Sciatic nerve (tissue), 2 donors: ENCODE data around the gene ZNF512. TPM values are rescaled to one million over a fixed set of nuclear protein-coding genes. Genes with fewer than 3 reads are reported as not detected.
"Not testable (repeated sequence)": the region's sequence is repeated elsewhere in the genome, so short reads cannot be mapped to it uniquely, and the experiment has no call there.

Experiments
- ATAC-seq: fragments of 200-7000 bp; cut with Tn5 transposase; one replicate; pipeline ENCODE4 v1.9.1; 2020; ENCODE audit warnings: mild to moderate bottlenecking, moderate library complexity
- DNase-seq: peaks from one replicate; pipeline ENCODE4 v3.0.0-alpha.2; 2020; ENCODE audit warnings: low spot score
- intact Hi-C: fragments of 100-400 bp; cut with DNase I; formaldehyde crosslinking; loops from one replicate; pipeline ENCODE4 v1.14.2; 2022
- total RNA-seq: library from RNA; stranded (reverse); fragmentation: NEBNext Ultra II Directional; extraction: Animal tissue kit (Norgen Biotek cat#: 25700); gene quantifications from one replicate; pipeline ENCODE4 v1.2.1, GENCODE V29; 2021
- donor health status: DM: no; HTN: no; CAD: no.
- donor health status: DM: no; HTN: no; CAD: no.

Gene ZNF512
- total RNA-seq, 1 donor from 2014 or later, result 46.1 TPM

DNA sequence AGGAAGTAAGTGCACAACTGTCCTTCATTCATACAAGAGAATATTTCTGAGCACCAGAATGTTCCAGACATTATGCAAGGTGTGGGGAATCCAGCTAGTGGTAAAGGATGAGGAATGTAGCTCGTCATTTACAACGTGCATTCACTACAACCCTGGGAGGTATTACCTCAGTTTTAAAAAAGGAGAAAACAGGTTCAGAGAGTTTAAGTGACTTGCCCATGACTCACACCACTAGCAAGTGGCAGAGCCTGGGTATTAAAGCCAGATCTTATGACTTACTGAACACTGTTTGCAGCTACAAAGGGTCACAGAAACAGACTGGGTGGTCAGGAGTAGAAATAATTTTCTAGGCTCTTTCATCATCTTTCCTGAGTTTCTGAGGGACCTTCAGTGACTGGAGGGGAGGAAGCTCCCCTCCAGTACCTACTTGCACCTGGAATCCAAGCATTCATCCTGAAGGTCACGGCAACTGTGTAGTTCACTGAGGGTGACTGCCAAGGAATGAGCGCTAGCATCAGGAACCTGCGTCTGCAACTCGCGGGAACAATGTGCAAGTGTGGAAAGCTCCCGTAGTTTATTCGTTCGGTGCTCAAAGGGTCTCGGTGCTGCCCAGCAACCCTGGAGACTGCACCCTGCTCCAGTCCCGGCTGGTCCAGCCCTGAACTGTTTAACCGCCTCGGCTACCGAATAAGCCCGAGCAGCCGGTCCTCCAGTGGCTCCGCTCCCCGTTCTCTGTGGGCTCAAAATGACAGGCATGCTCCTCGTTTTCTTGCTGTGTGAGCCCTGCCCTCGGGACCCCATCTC is 45.3 kb downstream of the ZNF512 start:
- intact Hi-C loops, result no loop called here
- ATAC-seq (peak; percentile 78), DNase-seq (no peak)

DNA sequence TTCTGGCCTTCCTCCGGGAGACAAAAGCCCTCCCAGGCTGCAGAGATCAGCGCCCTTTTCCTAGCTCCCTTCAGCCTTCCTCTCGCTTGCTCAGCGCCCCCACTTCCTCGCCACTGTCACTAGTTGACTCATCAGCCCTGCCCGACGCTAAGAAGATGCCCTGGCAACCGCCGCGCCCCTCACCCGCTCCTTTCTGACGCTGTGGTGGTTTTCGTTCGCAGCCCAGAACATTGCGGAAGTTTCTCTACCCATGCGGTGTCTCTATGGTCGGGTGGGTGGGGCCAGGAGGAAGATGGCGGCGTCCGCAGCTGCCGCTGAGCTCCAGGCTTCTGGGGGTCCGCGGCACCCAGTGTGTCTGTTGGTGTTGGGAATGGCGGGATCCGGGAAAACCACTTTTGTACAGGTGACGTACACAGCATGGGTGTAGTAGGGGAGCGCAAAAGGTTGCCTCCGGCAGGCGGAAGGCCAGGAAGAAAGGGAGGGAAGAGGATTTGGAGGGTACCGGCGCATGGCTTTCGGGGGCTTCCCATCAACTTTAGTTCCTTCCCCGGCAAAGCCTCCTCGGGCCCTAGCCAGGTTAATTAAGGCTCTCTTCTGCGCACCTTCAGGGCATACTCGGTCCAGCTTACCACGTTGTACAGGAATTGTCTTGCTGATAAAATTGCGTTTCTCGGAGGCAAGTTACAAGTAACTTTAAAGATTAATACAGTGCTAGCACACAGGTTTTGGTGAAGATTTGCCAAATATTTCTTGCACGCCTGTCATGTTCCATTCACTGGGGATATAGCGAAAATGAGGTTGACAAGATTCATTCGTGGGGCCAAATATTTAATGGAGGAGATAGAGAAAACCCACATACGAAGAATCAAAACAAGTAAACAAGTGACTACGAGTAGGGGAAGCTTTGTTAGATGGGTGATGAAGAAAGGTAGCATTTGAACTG is 46.2 kb downstream of the ZNF512 start, which contains the start of the genes CCDC121 and GPN1:
TSS of gene CCDC121 (minus strand) at position 246 of the 943 bp plus-strand sequence. CDS start 1,213 bp downstream, outside the sequence.
TSS of gene GPN1 (plus strand) at position 284 of the 943 bp plus-strand sequence. CDS start at position 293, 9 bp downstream.
- DNase-seq (peak; percentile 87), ATAC-seq (peak; percentile 98)
- intact Hi-C loops, result no loop called here

- ATAC-seq, DNase-seq, intact Hi-C loops: not testable (repeated sequence)
These were observed 47.4 kb downstream of the ZNF512 start for GRCh38 chr2:27630257-27630656.

GRCh38 chr2:27634291-27634690 is 51.4 kb downstream of the ZNF512 start:
- DNase-seq (no peak), ATAC-seq (no peak)
- intact Hi-C loops, result no loop called here

DNA sequence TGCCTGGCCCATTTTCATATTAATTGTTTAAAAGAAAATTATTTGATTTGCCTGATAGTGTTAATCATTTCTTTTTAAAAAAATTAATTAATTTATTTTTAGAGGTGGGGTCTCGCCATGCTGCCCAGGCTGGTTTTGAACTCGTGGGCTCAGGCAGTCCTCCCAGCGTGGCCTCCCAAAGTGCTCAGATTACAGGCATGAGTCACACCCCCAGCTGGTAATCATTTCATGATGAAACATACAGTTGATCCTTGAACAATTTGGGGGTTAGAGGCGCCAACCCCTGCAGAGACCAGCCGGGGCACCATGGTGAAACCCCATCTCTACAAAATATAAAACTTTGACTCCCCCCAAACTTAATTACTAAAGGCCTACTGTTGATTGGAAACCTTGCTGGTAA is 53.9 kb downstream of the ZNF512 start:
- ATAC-seq (no peak), DNase-seq (no peak)
- intact Hi-C loops, result no loop called here

- intact Hi-C loops, result no loop called here
- ATAC-seq (no peak), DNase-seq (no peak)
These were observed 55.3 kb downstream of the ZNF512 start for GRCh38 chr2:27638037-27638637.

- intact Hi-C loops, result no loop called here
- no peak for DNase-seq
- ATAC-seq, result no peak
These were observed 55.9 kb downstream of the ZNF512 start for GRCh38 chr2:27638709-27639108.

GRCh38 chr2:27640722-27641245 is 57.9 kb downstream of the ZNF512 start:
- intact Hi-C loops, result no loop called here
- DNase-seq, result no peak
- no peak for ATAC-seq

- ATAC-seq (no peak), DNase-seq (no peak)
- intact Hi-C loops, result no loop called here
These were observed 62.4 kb downstream of the ZNF512 start for GRCh38 chr2:27645197-27645596.

GRCh38 chr2:27647289-27647688 is 64.4 kb downstream of the ZNF512 start:
- ATAC-seq, result no peak
- intact Hi-C loops, result no loop called here
- no peak for DNase-seq

DNA sequence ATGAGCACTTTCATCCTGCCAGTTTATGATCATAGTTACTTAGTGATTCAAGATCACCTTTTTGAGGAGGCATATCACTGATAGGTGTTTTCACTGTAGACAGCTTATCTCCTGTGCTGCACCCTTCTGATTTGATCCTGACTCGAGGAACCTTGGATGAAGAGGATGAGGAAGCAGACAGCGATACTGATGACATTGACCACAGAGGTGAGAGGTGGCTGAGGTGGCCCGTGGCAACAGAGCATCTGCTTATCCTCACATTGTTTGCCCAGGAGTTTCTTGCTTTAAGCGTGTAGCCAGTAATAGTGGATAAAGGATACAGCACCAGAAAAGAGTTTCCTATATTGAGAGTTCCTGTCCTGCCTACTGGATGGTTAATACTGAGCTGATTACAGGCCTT is 64.9 kb downstream of the ZNF512 start:
- DNase-seq (no peak), ATAC-seq (no peak)
- intact Hi-C loops, result no loop called here

DNA sequence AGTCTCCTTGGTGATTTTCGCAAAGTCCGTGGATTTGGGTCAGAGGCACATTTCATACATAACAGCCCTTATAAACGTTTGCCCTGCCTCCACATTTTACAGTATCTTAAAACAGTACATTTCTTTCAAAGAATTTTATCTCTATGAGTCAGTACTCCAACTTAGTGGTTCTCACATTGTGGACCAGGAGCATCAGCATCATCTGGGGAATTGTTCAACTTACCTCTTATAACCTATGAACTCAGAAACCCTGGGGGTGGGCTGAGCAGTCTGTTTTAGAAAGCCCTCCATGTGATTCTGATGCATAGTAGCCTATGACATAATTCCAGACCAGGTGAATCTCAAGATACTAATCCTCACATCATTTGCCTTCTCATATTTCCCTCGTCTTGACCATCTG is 68.2 kb downstream of the ZNF512 start:
- intact Hi-C loops, result no loop called here
- ATAC-seq (no peak), DNase-seq (no peak)

DNA sequence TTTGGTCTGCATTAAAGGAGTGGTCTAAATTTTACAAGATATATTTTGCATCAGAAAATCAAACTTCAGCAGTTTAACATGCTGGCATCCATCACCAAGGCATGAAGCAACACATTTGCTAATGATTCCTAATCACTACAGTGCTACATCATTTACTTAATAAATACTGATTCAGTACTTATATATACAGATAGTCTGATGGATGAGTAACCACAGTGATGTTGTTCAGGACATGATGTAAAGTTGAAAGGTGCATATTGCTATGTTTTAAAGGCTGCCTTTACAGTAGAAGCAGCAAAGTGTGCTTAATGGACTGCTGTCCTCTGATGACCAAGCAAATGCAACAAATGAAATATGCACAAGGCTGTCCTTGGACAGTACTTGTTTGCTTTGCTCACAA is 69.5 kb downstream of the ZNF512 start:
- DNase-seq (no peak), ATAC-seq (no peak)
- intact Hi-C loops, result no loop called here

DNA sequence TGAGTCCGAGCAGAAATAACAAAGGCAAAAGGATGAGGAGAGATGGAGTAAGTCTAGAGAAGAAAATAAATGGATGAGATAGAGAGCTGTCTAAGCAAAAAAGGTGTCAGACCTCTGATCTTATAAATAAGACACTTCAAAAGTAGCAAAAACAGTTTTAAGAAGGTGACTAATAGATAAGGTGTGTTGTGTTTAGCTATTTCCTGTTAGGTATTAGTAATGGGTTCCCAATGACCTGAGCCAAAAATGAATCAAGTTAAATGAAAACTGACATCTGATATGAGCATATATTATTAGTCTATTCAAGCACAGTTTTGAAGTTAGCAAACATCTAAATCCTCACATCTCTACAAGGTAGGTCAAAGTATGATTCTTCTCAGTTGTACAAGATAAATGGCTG is 69.9 kb downstream of the ZNF512 start:
- ATAC-seq (no peak), DNase-seq (no peak)
- intact Hi-C loops, result no loop called here

DNA sequence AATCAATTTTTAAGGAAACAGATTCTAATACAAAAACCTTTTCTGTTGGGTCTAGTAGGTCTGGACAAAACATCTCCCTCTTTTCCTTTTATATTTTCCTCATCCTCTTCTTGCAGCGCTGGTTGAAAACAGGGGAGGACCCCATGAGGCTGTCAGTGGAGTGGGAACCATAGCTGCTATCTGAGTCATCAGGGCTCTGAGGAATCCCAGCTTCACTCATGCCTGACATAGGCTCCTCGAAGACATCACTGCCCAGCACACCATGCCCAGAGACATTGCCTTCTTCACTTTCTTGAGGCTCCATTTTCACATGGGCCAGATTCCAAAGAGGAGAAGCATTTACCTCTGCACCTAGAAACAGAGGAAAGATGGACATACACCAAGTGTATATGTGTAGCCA is 70.6 kb downstream of the ZNF512 start:
- ATAC-seq (no peak), DNase-seq (no peak)
- intact Hi-C loops, result no loop called here

- DNase-seq, result no peak
- intact Hi-C loops, result no loop called here
- ATAC-seq, result no peak
These were observed 72.5 kb downstream of the ZNF512 start for GRCh38 chr2:27655155-27655951.

GRCh38 chr2:27661371-27661770 is 78.5 kb downstream of the ZNF512 start:
- intact Hi-C loops, result no loop called here
- ATAC-seq (no peak), DNase-seq (no peak)
